Measurements from ENCODE around the gene RPS15.
A peak's percentile ranks its signal among the peaks of the same experiment; 100 is the strongest.

Gene RPS15

GRCh38 chr19:1438035-1438932 lies at the start of gene RPS15:
Gene RPS15 (plus strand): TSS chr19:1438396. CDS start chr19:1438426, 30 bp downstream.
- peak within 1 kb of the TSS; percentile 88 for H3K27ac ChIP-seq
- TF ChIP-seq CTCF (IDR thresholded peaks at IDR 0.05) = peak; percentile 96
- peak; percentile 27; the same call in 1 of the 2 replicates for TF ChIP-seq ZFX (IDR thresholded peaks at IDR 0.05; ENCODE audit: borderline replicate concordance)

- no peak overlapping the region for H3K27ac ChIP-seq
- TF ChIP-seq ZFX (IDR thresholded peaks at IDR 0.05; ENCODE audit: borderline replicate concordance) (no peak), CTCF (IDR thresholded peaks at IDR 0.05) (no peak)
Observed at GRCh38 chr19:1388637-1389026, 49.6 kb upstream of the RPS15 start.

- no peak for TF ChIP-seq ZFX (IDR thresholded peaks at IDR 0.05; ENCODE audit: borderline replicate concordance)
- TF ChIP-seq CTCF (IDR thresholded peaks at IDR 0.05) = no peak
- H3K27ac ChIP-seq = no peak overlapping the region
Observed at GRCh38 chr19:1389033-1389940, 48.9 kb upstream of the RPS15 start.

GRCh38 chr19:1390890-1391423 lies 47.2 kb upstream of the RPS15 start:
- TF ChIP-seq ZFX (IDR thresholded peaks at IDR 0.05; ENCODE audit: borderline replicate concordance) (no peak), CTCF (IDR thresholded peaks at IDR 0.05) (no peak)
- H3K27ac ChIP-seq = no peak overlapping the region

GRCh38 chr19:1392407-1392806 lies 45.8 kb upstream of the RPS15 start:
- 0 out of 2 replicates have a peak overlapping the region, but pooled peaks have one; percentile 5 for H3K27ac ChIP-seq
- TF ChIP-seq ZFX (IDR thresholded peaks at IDR 0.05; ENCODE audit: borderline replicate concordance) (no peak), CTCF (IDR thresholded peaks at IDR 0.05) (no peak)

- TF ChIP-seq CTCF (IDR thresholded peaks at IDR 0.05) (no peak), ZFX (IDR thresholded peaks at IDR 0.05; ENCODE audit: borderline replicate concordance) (no peak)
- no peak overlapping the region; the same call in 1 of the 2 replicates for H3K27ac ChIP-seq
Observed at GRCh38 chr19:1392939-1393530, 45.2 kb upstream of the RPS15 start.

Measured in 22Rv1 (cell line).